Measurements from ENCODE around the gene BCKDHB.

DNA sequence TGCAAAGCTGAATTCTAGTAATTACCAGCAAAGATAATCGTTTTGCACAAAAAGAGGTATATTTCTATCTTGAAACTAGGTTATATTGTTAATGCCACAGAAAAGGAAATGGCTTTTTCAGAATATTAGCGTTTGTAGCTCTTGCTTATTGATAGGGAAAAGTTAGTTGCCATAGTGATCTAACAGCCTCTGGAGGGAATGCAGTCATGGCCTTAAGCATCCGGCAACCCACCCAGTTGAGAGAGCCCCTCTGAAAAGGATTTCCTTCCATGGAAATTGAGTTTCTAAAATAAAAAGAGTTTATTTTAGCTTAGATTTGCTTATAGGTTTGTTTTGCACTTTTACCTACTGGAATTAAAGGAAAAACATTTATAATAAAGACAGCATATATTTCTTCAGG lies 224.5 kb downstream of the BCKDHB start:
- TF ChIP-seq, protein P1, sequence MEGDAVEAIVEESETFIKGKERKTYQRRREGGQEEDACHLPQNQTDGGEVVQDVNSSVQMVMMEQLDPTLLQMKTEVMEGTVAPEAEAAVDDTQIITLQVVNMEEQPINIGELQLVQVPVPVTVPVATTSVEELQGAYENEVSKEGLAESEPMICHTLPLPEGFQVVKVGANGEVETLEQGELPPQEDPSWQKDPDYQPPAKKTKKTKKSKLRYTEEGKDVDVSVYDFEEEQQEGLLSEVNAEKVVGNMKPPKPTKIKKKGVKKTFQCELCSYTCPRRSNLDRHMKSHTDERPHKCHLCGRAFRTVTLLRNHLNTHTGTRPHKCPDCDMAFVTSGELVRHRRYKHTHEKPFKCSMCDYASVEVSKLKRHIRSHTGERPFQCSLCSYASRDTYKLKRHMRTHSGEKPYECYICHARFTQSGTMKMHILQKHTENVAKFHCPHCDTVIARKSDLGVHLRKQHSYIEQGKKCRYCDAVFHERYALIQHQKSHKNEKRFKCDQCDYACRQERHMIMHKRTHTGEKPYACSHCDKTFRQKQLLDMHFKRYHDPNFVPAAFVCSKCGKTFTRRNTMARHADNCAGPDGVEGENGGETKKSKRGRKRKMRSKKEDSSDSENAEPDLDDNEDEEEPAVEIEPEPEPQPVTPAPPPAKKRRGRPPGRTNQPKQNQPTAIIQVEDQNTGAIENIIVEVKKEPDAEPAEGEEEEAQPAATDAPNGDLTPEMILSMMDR (IDR thresholded peaks at IDR 0.05) = no peak
- no peak for TF ChIP-seq POLR2A (IDR thresholded peaks at IDR 0.05)

All from prostate gland (tissue), 2 donors.